Right lobe of liver (tissue), 6 donors: Measurements from ENCODE around the gene PAK4. TPM values are rescaled to one million over a fixed set of nuclear protein-coding genes. Genes with fewer than 3 reads are reported as not detected.

Source experiments
- ATAC-seq, 4 donors: fragments of 200-7000 bp; cut with Tn5 transposase; one replicate each; pipeline ENCODE4 v1.9.1; 2020; ENCODE audit warnings: mild to moderate bottlenecking in 4 of 4, moderate library complexity in 4 of 4
- DNase-seq, 3 donors: peaks; one replicate each; pipeline ENCODE4 v3.0.0-alpha.2; 2020
- H3K27ac ChIP-seq, 3 donors: fragments of 200-600 bp; one replicate each; pipeline ENCODE4 v1.8.0; 2022
- H3K27me3 ChIP-seq, 2 donors: fragments of 200-600 bp; one replicate each; pipeline ENCODE4 v1.8.0; 2022
- H3K36me3 ChIP-seq, 4 donors: fragments of 200-600 bp; sonication (generic) in 1 of 4; one replicate each; pipeline versions ENCODE4 v1.5.1 to v1.8.0; 2017 to 2022; ENCODE audit warnings: control low read depth in 1 of 4
- H3K4me1 ChIP-seq, 4 donors: fragments of 200-600 bp; sonication (generic) in 1 of 4; one replicate each; pipeline versions ENCODE4 v1.5.1 to v1.8.0; 2017 to 2022; ENCODE audit warnings: control low read depth in 1 of 4
- H3K4me3 ChIP-seq, 3 donors: fragments of 200-600 bp; one replicate each; pipeline ENCODE4 v1.8.0; 2022
- H3K9me3 ChIP-seq, 4 donors: fragments of 200-600 bp; sonication (generic) in 1 of 4; one replicate each; pipeline versions ENCODE4 v1.5.1 to v1.8.0; 2017 to 2022; ENCODE audit warnings: control low read depth in 1 of 4
- CTCF ChIP-seq, 4 donors: fragments of 200-600 bp in 3 of 4; fragments of 450-650 bp in 1 of 4; IDR thresholded peaks; one replicate each; pipeline versions ENCODE4 v1.5.1 to v1.8.0; 2016 to 2022; ENCODE audit warnings: antibody characterized with exemption in 4 of 4, mild to moderate bottlenecking in 2 of 4
- POLR2A ChIP-seq: fragments of 450-650 bp; IDR thresholded peaks from one replicate; pipeline ENCODE4 v1.6.1; 2017; ENCODE audit warnings: antibody characterized with exemption, mild to moderate bottlenecking
- WGBS: methylation state at CpG from one replicate; pipeline ENCODE4 v1.1.6; 2018; ENCODE audit warnings: low coverage, low lambda C conversion rate; ENCODE audit not compliant: insufficient coverage; ENCODE audit errors: missing lambda C conversion rate; 5-methylcytosine and 5-hydroxymethylcytosine counted together
- intact Hi-C, 2 donors: fragments of 100-400 bp; cut with DNase I; formaldehyde crosslinking; loops; one replicate each; pipeline versions ENCODE4 v1.11.2 to v1.14.1; 2022
- total RNA-seq, 6 experiments: library from RNA; depleted of rRNA in 2 of 6; stranded (reverse); fragments of >200 nt in 2 of 6; fragmentation: NEBNext Ultra II Directional in 3 of 6; extraction: Animal tissue kit (Norgen Biotek cat#: 25700) in 3 of 6; gene quantifications; one replicate each; pipeline versions ENCODE4 v1.1.0 to v1.2.4, GENCODE V29; 2016 to 2023
- donor health status: DM: no; HTN: yes; CAD: no.
- donor health status: DM: no; HTN: no; CAD: no.
- donor health status: DM: no; HTN: no; CAD: no.
- donor health status: DM: no; HTN: yes; CAD: no.
- donor health status: DM: no; HTN: yes; CAD: no.

The PAK4 gene
- total RNA-seq, 6 experiments from 2014 or later: 11.4 to 16.6 (median 14.7) TPM

GRCh38 chr19:39169143-39169810 is 43.7 kb downstream of the PAK4 start:
- Histone ChIP-seq H3K4me3 (no peak overlapping the region), H3K36me3 (no peaks in the 10 kb centered on the region), H3K9me3 (no peaks in the 10 kb centered on the region), H3K27ac (no peak overlapping the region), H3K27me3 (no peaks in the 10 kb centered on the region), H3K4me1 (peaks cover 0 to 17% (median 0%) of the 10 kb centered on the region in 4 donors)
- DNase-seq (no peak), ATAC-seq (no peak)
- TF ChIP-seq CTCF (IDR thresholded peaks at IDR 0.05) (no peak), POLR2A (no peak)
- intact Hi-C loops: no loop called here
- WGBS: 91% methylated on average over 8 of the region's 36 CpGs

- 68% methylated on average over 3 of the region's 17 CpGs for WGBS
- no peak overlapping the region for H3K4me3 ChIP-seq
- DNase-seq (no peak), ATAC-seq (no peak)
- TF ChIP-seq POLR2A: no peak
- TF ChIP-seq CTCF (IDR thresholded peaks at IDR 0.05): no peak
- H3K27me3 ChIP-seq: no peaks in the 10 kb centered on the region
- intact Hi-C loops: no loop called here
- peaks cover 0 to 15% (median 0%) of the 10 kb centered on the region in 4 donors for H3K4me1 ChIP-seq
- no peaks in the 10 kb centered on the region for H3K9me3 ChIP-seq
- peaks cover 0 to 3% (median 0%) of the 10 kb centered on the region in 4 donors for H3K36me3 ChIP-seq
- no peak overlapping the region for H3K27ac ChIP-seq
These were observed 45.0 kb downstream of the PAK4 start for GRCh38 chr19:39170386-39171231.

GRCh38 chr19:39171479-39172465 is 46.2 kb downstream of the PAK4 start:
- peaks cover 0 to 3% (median 0%) of the 10 kb centered on the region in 4 donors for H3K4me1 ChIP-seq
- no peaks in the 10 kb centered on the region for H3K27me3 ChIP-seq
- no peak overlapping the region for H3K27ac ChIP-seq
- ATAC-seq (no peak), DNase-seq (no peak)
- peaks cover 0 to 8% (median 0%) of the 10 kb centered on the region in 4 donors for H3K36me3 ChIP-seq
- 59% methylated on average over 3 of the region's 27 CpGs for WGBS
- no peaks in the 10 kb centered on the region for H3K9me3 ChIP-seq
- no peak overlapping the region for H3K4me3 ChIP-seq
- intact Hi-C loops: no loop called here
- TF ChIP-seq CTCF (IDR thresholded peaks at IDR 0.05) (no peak), POLR2A (no peak)

GRCh38 chr19:39172700-39173501 is 47.3 kb downstream of the PAK4 start:
- 92% methylated on average over 11 of the region's 45 CpGs for WGBS
- no peak for DNase-seq
- intact Hi-C loops: no loop called here
- TF ChIP-seq CTCF (IDR thresholded peaks at IDR 0.05) (no peak), POLR2A (no peak)
- Histone ChIP-seq H3K27ac (no peak overlapping the region), H3K9me3 (no peaks in the 10 kb centered on the region), H3K27me3 (no peaks in the 10 kb centered on the region), H3K4me3 (no peak overlapping the region), H3K4me1 (no peaks in the 10 kb centered on the region), H3K36me3 (peaks cover 0 to 18% (median 3%) of the 10 kb centered on the region in 4 donors)
- ATAC-seq: no peak
